H9 (cell line): Measurements from ENCODE around the gene PRKACB. TPM values are rescaled to one million over a fixed set of nuclear protein-coding genes. Genes with fewer than 3 reads are reported as not detected.

Experiments
- DNase-seq: peaks from one replicate; pipeline ENCODE4 v3.0.0-alpha.2; 2017
- H2AFZ ChIP-seq: one replicate; pipeline ENCODE4 v1.6.1; 2013; ENCODE audit warnings: mild to moderate bottlenecking, low read length, control low read depth, moderate library complexity
- H2AK5ac ChIP-seq: 2 replicates; pipeline ENCODE4 v1.6.1; 2013; ENCODE audit warnings: low read length, control low read depth, mixed read lengths; ENCODE audit not compliant: insufficient read length
- H2BK120ac ChIP-seq: one replicate; pipeline ENCODE4 v1.6.1; 2013; ENCODE audit warnings: low read depth, mild to moderate bottlenecking, low read length, control low read depth, inconsistent platforms; ENCODE audit not compliant: poor library complexity, severe bottlenecking
- H2BK12ac ChIP-seq: 2 replicates; pipeline ENCODE4 v1.6.1; 2013; ENCODE audit warnings: low read length, control low read depth, mixed read lengths, low read depth; ENCODE audit not compliant: insufficient read length
- H2BK15ac ChIP-seq: 2 replicates; pipeline ENCODE4 v1.6.1; 2013; ENCODE audit warnings: low read depth, low read length, control low read depth
- H2BK20ac ChIP-seq: one replicate; pipeline ENCODE4 v1.6.1; 2013; ENCODE audit warnings: low read depth, mild to moderate bottlenecking, low read length, control low read depth, inconsistent platforms; ENCODE audit not compliant: poor library complexity, severe bottlenecking
- H2BK5ac ChIP-seq: 2 replicates; pipeline ENCODE4 v1.6.1; 2013; ENCODE audit warnings: low read length, control low read depth, mixed read lengths; ENCODE audit not compliant: insufficient read length
- H3K14ac ChIP-seq: 2 replicates; pipeline ENCODE4 v1.6.1; 2013; ENCODE audit warnings: low read length, control low read depth; ENCODE audit not compliant: insufficient read depth
- H3K18ac ChIP-seq: 2 replicates; pipeline ENCODE4 v1.6.1; 2013; ENCODE audit warnings: low read depth, mild to moderate bottlenecking, mixed read lengths, low read length, control low read depth; ENCODE audit not compliant: insufficient read length
- H3K23ac ChIP-seq: 2 replicates; pipeline ENCODE4 v1.6.1; 2013; ENCODE audit warnings: low read length, control low read depth, mixed read lengths, low read depth; ENCODE audit not compliant: insufficient read length
- H3K23me2 ChIP-seq: 2 replicates; pipeline ENCODE4 v1.6.1; 2013; ENCODE audit warnings: low read depth, mild to moderate bottlenecking, mixed read lengths, low read length, control low read depth; ENCODE audit not compliant: insufficient read length, poor library complexity, severe bottlenecking
- H3K27ac ChIP-seq: 2 replicates; pipeline ENCODE4 v1.5.1; 2013; ENCODE audit warnings: low read length, control low read depth, mixed read lengths, low read depth; ENCODE audit not compliant: insufficient read length
- H3K27me3 ChIP-seq: 2 replicates; pipeline ENCODE4 v1.6.1; 2013; ENCODE audit warnings: low read length, control low read depth, inconsistent platforms; ENCODE audit not compliant: insufficient read depth
- H3K4ac ChIP-seq: 2 replicates; pipeline ENCODE4 v1.6.1; 2013; ENCODE audit warnings: low read depth, mild to moderate bottlenecking, control low read depth, inconsistent platforms, low read length, moderate library complexity
- H3K4me1 ChIP-seq: 2 replicates; pipeline ENCODE4 v1.6.1; 2013; ENCODE audit warnings: low read length, control low read depth, inconsistent platforms; ENCODE audit not compliant: insufficient read depth
- H3K4me2 ChIP-seq: 2 replicates; pipeline ENCODE4 v1.6.1; 2013; ENCODE audit warnings: low read length, control low read depth, mixed read lengths; ENCODE audit not compliant: insufficient read length, insufficient read depth
- H3K56ac ChIP-seq: 2 replicates; pipeline ENCODE4 v1.6.1; 2013; ENCODE audit warnings: low read depth, mild to moderate bottlenecking, mixed read lengths, low read length, control low read depth; ENCODE audit not compliant: insufficient read length
- H3K79me1 ChIP-seq: 2 replicates; pipeline ENCODE4 v1.6.1; 2013; ENCODE audit warnings: low read depth, mild to moderate bottlenecking, moderate library complexity, low read length, control low read depth, inconsistent platforms; ENCODE audit not compliant: insufficient read depth, poor library complexity, severe bottlenecking
- H3K79me2 ChIP-seq: 2 replicates; pipeline ENCODE4 v1.6.1; 2013; ENCODE audit warnings: low read length, control low read depth, inconsistent platforms; ENCODE audit not compliant: insufficient read depth
- H3K9ac ChIP-seq: 2 replicates; pipeline ENCODE4 v1.6.1; 2013; ENCODE audit warnings: low read length, control low read depth, mixed read lengths; ENCODE audit not compliant: insufficient read length; ENCODE audit errors: extremely low read depth
- H3K9me3 ChIP-seq: one replicate; pipeline ENCODE4 v1.6.1; 2013; ENCODE audit warnings: low read depth, low read length, inconsistent platforms; ENCODE audit not compliant: control insufficient read depth
- H3T11ph ChIP-seq: one replicate; pipeline ENCODE4 v1.6.1; 2013; ENCODE audit warnings: mild to moderate bottlenecking, low read length, control low read depth, inconsistent platforms
- H4K20me1 ChIP-seq: one replicate; pipeline ENCODE4 v1.6.1; 2013; ENCODE audit not compliant: control insufficient read depth, insufficient read length, insufficient read depth
- H4K5ac ChIP-seq: 2 replicates; pipeline ENCODE4 v1.6.1; 2013; ENCODE audit warnings: low read depth, mild to moderate bottlenecking, mixed read lengths, low read length, control low read depth; ENCODE audit not compliant: insufficient read length
- H4K8ac ChIP-seq: replicated peaks from 2 replicates; pipeline ENCODE4 v1.6.1; 2013; ENCODE audit warnings: low read length, control low read depth, mixed read lengths, low read depth; ENCODE audit not compliant: insufficient read length
- H4K91ac ChIP-seq: 2 replicates; pipeline ENCODE4 v1.6.1; 2013; ENCODE audit warnings: low read depth, mild to moderate bottlenecking, moderate library complexity, mixed read lengths, low read length, control low read depth; ENCODE audit not compliant: insufficient read length
- H3K27ac Mint-ChIP-seq, 3 experiments: 2 replicates in 2 of 3; 3 replicates in 1 of 3; pipeline ENCODE4 v1.8.0; 2020 to 2021; ENCODE audit warnings: mixed read lengths in 3 of 3, mild to moderate bottlenecking in 1 of 3, moderate library complexity in 1 of 3
- H3K27me3 Mint-ChIP-seq: 2 replicates; pipeline ENCODE4 v1.8.0; 2021; ENCODE audit warnings: low read depth, mild to moderate bottlenecking, moderate library complexity, mixed read lengths
- H3K36me3 Mint-ChIP-seq, 3 experiments: 2 replicates in 2 of 3; 3 replicates in 1 of 3; pipeline ENCODE4 v1.8.0; 2020 to 2021; ENCODE audit warnings: low read depth in 3 of 3, mixed read lengths in 3 of 3; ENCODE audit not compliant: insufficient read depth in 1 of 3
- H3K4me1 Mint-ChIP-seq, 2 experiments: 2 replicates each; pipeline ENCODE4 v1.8.0; 2020; ENCODE audit warnings: mixed read lengths in 2 of 2
- H3K4me3 Mint-ChIP-seq, 2 experiments: 2 replicates in 1 of 2; 3 replicates in 1 of 2; pipeline ENCODE4 v1.8.0; 2020 to 2021; ENCODE audit warnings: mild to moderate bottlenecking in 2 of 2, mixed read lengths in 2 of 2, moderate library complexity in 1 of 2
- H3K9me3 Mint-ChIP-seq, 2 experiments: 2 replicates in 1 of 2; 3 replicates in 1 of 2; pipeline ENCODE4 v1.8.0; 2020; ENCODE audit warnings: mild to moderate bottlenecking in 2 of 2, mixed read lengths in 2 of 2, moderate library complexity in 1 of 2
- CTCF ChIP-seq: fragments of 200-600 bp; sonication (generic); conservative IDR thresholded peaks from 3 replicates; pipeline ENCODE4 v1.8.0; 2021; ENCODE audit warnings: antibody characterized with exemption, mild to moderate bottlenecking
- WGBS: extraction: QIAGEN DNeasy Blood & Tissue Kit; methylation state at CpG from one replicate; pipeline ENCODE4 v1.1.7; 2013; ENCODE audit warnings: missing lambda C conversion rate, low lambda C conversion rate, mixed read lengths; ENCODE audit not compliant: insufficient read length; ENCODE audit errors: extremely low coverage; 5-methylcytosine and 5-hydroxymethylcytosine counted together
- total RNA-seq: library from RNA; stranded (reverse); gene quantifications from 2 replicates; pipeline ENCODE4 v1.2.1, GENCODE V29; 2021

The PRKACB gene
- total RNA-seq, 1 experiment from 2014 or later = 20.7 TPM

GRCh38 chr1:84108900-84109578 is 35.0 kb upstream of the PRKACB start:
- no peak overlapping the region for H2AK5ac ChIP-seq
- no peak overlapping the region for H2BK20ac ChIP-seq
- no peaks in the 10 kb centered on the region for H3K9me3 ChIP-seq
- no peak overlapping the region for H2BK12ac ChIP-seq
- H3T11ph ChIP-seq = no peak overlapping the region
- no peak overlapping the region for H2BK5ac ChIP-seq
- H3K4me1 Mint-ChIP-seq = peaks cover 12% of the 10 kb centered on the region in 2 experiments
- no peak overlapping the region for H2BK120ac ChIP-seq
- TF ChIP-seq CTCF = no peak
- no peak overlapping the region for H3K9ac ChIP-seq
- peaks cover 8 to 9% of the 10 kb centered on the region in 2 experiments; a peak in 4 of 5 replicates for H3K9me3 Mint-ChIP-seq
- no peak overlapping the region for H3K18ac ChIP-seq
- no peak overlapping the region for H3K14ac ChIP-seq
- no peak for DNase-seq
- H3K27ac Mint-ChIP-seq = no peak overlapping the region
- H4K5ac ChIP-seq = no peak overlapping the region
- H3K36me3 Mint-ChIP-seq = peaks cover 0 to 12% (median 11%) of the 10 kb centered on the region in 3 experiments; a peak in 6 of 7 replicates
- no peak overlapping the region for H3K23ac ChIP-seq
- H3K4me2 ChIP-seq = no peak overlapping the region
- H2AFZ ChIP-seq = no peak overlapping the region
- H3K27me3 ChIP-seq = no peaks in the 10 kb centered on the region
- H3K4ac ChIP-seq = no peak overlapping the region
- H3K79me1 ChIP-seq = no peaks in the 10 kb centered on the region
- no peak overlapping the region for H4K8ac ChIP-seq
- H4K20me1 ChIP-seq = no peaks in the 10 kb centered on the region
- H2BK15ac ChIP-seq = no peak overlapping the region
- WGBS = no CpG with 5 or more reads among the region's 3 CpGs
- H3K27me3 Mint-ChIP-seq = no peaks in the 10 kb centered on the region
- no peak overlapping the region for H3K56ac ChIP-seq
- H3K4me3 Mint-ChIP-seq = no peak overlapping the region
- H3K23me2 ChIP-seq = no peaks in the 10 kb centered on the region
- H3K79me2 ChIP-seq = no peaks in the 10 kb centered on the region
- H3K4me1 ChIP-seq = no peaks in the 10 kb centered on the region
- no peak overlapping the region for H3K27ac ChIP-seq
- H4K91ac ChIP-seq = no peak overlapping the region
